IMR-90 (cell line): ENCODE results near the gene CHRNA5. TPM values are rescaled to one million over a fixed set of nuclear protein-coding genes. Genes with fewer than 3 reads are reported as not detected.

Experiments
- ATAC-seq: fragments of 200-7000 bp; cut with Tn5 transposase; 2 replicates; pipeline ENCODE4 v1.9.1; 2020; ENCODE audit warnings: low read depth, mild to moderate bottlenecking, moderate library complexity
- BruUV-seq: library from RNA; stranded (reverse); fragments of 400-500 nt; replicated peaks from 2 replicates; lab custom pipeline; 2021; lab: Mats Ljungman, UMichigan
- CTCF ChIA-PET: fragments of 300-600 bp; formaldehyde crosslinking; extraction: SDS; loops from one replicate; lab custom pipeline; 2021; ENCODE audit warnings: antibody characterized with exemption; lab: Yijun Ruan, JAX
- POLR2A ChIA-PET: fragments of 300-600 bp; sonication (Branson Sonifier 250); formaldehyde crosslinking; loops from one replicate; lab custom pipeline; 2022; ENCODE audit warnings: antibody characterized with exemption; ENCODE audit not compliant: unreplicated experiment; lab: Charles Lee
- DNase-seq: peaks from one replicate; pipeline ENCODE4 v3.0.0; 2013
- H2AFZ ChIP-seq: replicated peaks from 2 replicates; pipeline ENCODE3; 2013; ENCODE audit warnings: low read length, mild to moderate bottlenecking; ENCODE audit not compliant: poor library complexity
- H2AK5ac ChIP-seq: 2 replicates; pipeline ENCODE4 v1.6.1; 2013; ENCODE audit warnings: low read depth, low read length, inconsistent platforms
- H2AK9ac ChIP-seq: replicated peaks from 2 replicates; pipeline ENCODE3; 2013; ENCODE audit warnings: mild to moderate bottlenecking, low read depth, low read length, moderate library complexity; ENCODE audit not compliant: poor library complexity
- H2BK120ac ChIP-seq: 2 replicates; pipeline ENCODE4 v1.6.1; 2013; ENCODE audit warnings: low read depth, low read length, inconsistent platforms
- H2BK15ac ChIP-seq: 3 replicates; pipeline ENCODE4 v1.6.1; 2013; ENCODE audit warnings: low read depth, low read length, inconsistent platforms
- H2BK20ac ChIP-seq: 2 replicates; pipeline ENCODE4 v1.6.1; 2013; ENCODE audit warnings: low read depth, mild to moderate bottlenecking, inconsistent platforms, low read length, moderate library complexity
- H2BK5ac ChIP-seq: 2 replicates; pipeline ENCODE4 v1.6.1; 2013; ENCODE audit warnings: mild to moderate bottlenecking, low read depth, low read length, inconsistent platforms; ENCODE audit not compliant: poor library complexity, severe bottlenecking
- H3K14ac ChIP-seq: replicated peaks from 2 replicates; pipeline ENCODE4 v1.6.1; 2013; ENCODE audit warnings: low read depth, low read length, inconsistent platforms
- H3K18ac ChIP-seq: 2 replicates; pipeline ENCODE4 v1.6.1; 2013; ENCODE audit warnings: low read depth, low read length, control low read depth
- H3K23ac ChIP-seq: 2 replicates; pipeline ENCODE4 v1.6.1; 2013; ENCODE audit warnings: low read depth, low read length, inconsistent platforms
- H3K27ac ChIP-seq: 2 replicates; pipeline ENCODE4 v1.5.1; 2013; ENCODE audit warnings: mild to moderate bottlenecking, control low read depth, low read length; ENCODE audit not compliant: insufficient read depth
- H3K27me3 ChIP-seq: 2 replicates; pipeline ENCODE4 v1.6.1; 2013; ENCODE audit warnings: low read length; ENCODE audit not compliant: control insufficient read depth, insufficient read depth
- H3K36me3 ChIP-seq: 2 replicates; pipeline ENCODE4 v1.6.1; 2013; ENCODE audit warnings: low read length, mixed read lengths; ENCODE audit not compliant: control insufficient read depth, insufficient read depth
- H3K4ac ChIP-seq: 2 replicates; pipeline ENCODE4 v1.6.1; 2013; ENCODE audit warnings: low read depth, low read length, inconsistent platforms
- H3K4me1 ChIP-seq: 2 replicates; pipeline ENCODE4 v1.6.1; 2013; ENCODE audit warnings: low read length, mixed read lengths; ENCODE audit not compliant: control insufficient read depth, insufficient read depth
- H3K4me2 ChIP-seq: 2 replicates; pipeline ENCODE4 v1.6.1; 2013; ENCODE audit warnings: low read depth, mild to moderate bottlenecking, control low read depth, low read length, moderate library complexity
- H3K4me3 ChIP-seq: 2 replicates; pipeline ENCODE4 v1.5.1; 2013; ENCODE audit warnings: low read depth, mild to moderate bottlenecking, control low read depth, low read length, moderate library complexity; ENCODE audit not compliant: insufficient read depth
- H3K56ac ChIP-seq: 2 replicates; pipeline ENCODE4 v1.6.1; 2013; ENCODE audit warnings: low read length, inconsistent platforms; ENCODE audit not compliant: insufficient read depth; ENCODE audit errors: extremely low read depth
- H3K79me1 ChIP-seq, 2 experiments: 2 replicates each; pipeline ENCODE4 v1.6.1; 2013; ENCODE audit warnings: low read length in 2 of 2, inconsistent platforms in 1 of 2, low read depth in 1 of 2
- H3K9ac ChIP-seq: 2 replicates; pipeline ENCODE4 v1.6.1; 2013; ENCODE audit warnings: low read depth, low read length, control low read depth
- H3K9me1 ChIP-seq: 2 replicates; pipeline ENCODE4 v1.6.1; 2013; ENCODE audit warnings: low read length, inconsistent platforms; ENCODE audit not compliant: insufficient read depth
- H3K9me3 ChIP-seq: 2 replicates; pipeline ENCODE4 v1.6.1; 2013; ENCODE audit warnings: low read length; ENCODE audit not compliant: control insufficient read depth, insufficient read depth
- H4K20me1 ChIP-seq: 2 replicates; pipeline ENCODE4 v1.6.1; 2013; ENCODE audit warnings: low read length, inconsistent platforms; ENCODE audit not compliant: insufficient read depth
- H4K5ac ChIP-seq: 2 replicates; pipeline ENCODE4 v1.6.1; 2013; ENCODE audit warnings: mild to moderate bottlenecking, low read depth, low read length, control low read depth
- H4K8ac ChIP-seq, 2 experiments: 2 replicates each; pipeline ENCODE4 v1.6.1; 2013; ENCODE audit warnings: low read depth in 2 of 2, low read length in 2 of 2, control low read depth in 1 of 2, inconsistent platforms in 1 of 2
- H4K91ac ChIP-seq: 2 replicates; pipeline ENCODE4 v1.6.1; 2013; ENCODE audit warnings: low read depth, low read length, inconsistent platforms; ENCODE audit not compliant: insufficient read depth
- BHLHE40 ChIP-seq: fragments of 150-350 bp; IDR thresholded peaks from 2 replicates; pipeline ENCODE4 v1.6.1; 2016; ENCODE audit warnings: mild to moderate bottlenecking, low read depth, low read length
- CEBPB ChIP-seq: IDR thresholded peaks from 2 replicates; pipeline ENCODE4 v1.6.1; 2012; ENCODE audit warnings: low read depth, low read length, improper control_type of control experiment
- CHD1 ChIP-seq: IDR thresholded peaks from 2 replicates; pipeline ENCODE4 v1.6.1; 2012; ENCODE audit warnings: low read depth, low read length, improper control_type of control experiment
- CTCF ChIP-seq: conservative IDR thresholded peaks from 2 replicates; pipeline ENCODE4 v1.5.1; 2012; ENCODE audit warnings: mild to moderate bottlenecking, low read depth, low read length, improper control_type of control experiment
- ELK1 ChIP-seq: fragments of 150-350 bp; IDR thresholded peaks from 2 replicates; pipeline ENCODE4 v1.6.1; 2016; ENCODE audit warnings: low read depth, mild to moderate bottlenecking, low read length, moderate library complexity, borderline replicate concordance
- FOS ChIP-seq: fragments of 150-350 bp; IDR thresholded peaks from 2 replicates; pipeline ENCODE4 v1.6.1; 2016; ENCODE audit warnings: low read depth, low read length
- MAZ ChIP-seq: IDR thresholded peaks from 2 replicates; pipeline ENCODE4 v1.6.1; 2012; ENCODE audit warnings: low read depth, mild to moderate bottlenecking, low read length, improper control_type of control experiment, moderate library complexity, borderline replicate concordance
- MXI1 ChIP-seq: IDR thresholded peaks from 2 replicates; pipeline ENCODE4 v1.6.1; 2012; ENCODE audit warnings: low read depth, mild to moderate bottlenecking, low read length, moderate library complexity, borderline replicate concordance
- NFE2L2 ChIP-seq: fragments of 150-350 bp; IDR thresholded peaks from 2 replicates; pipeline ENCODE4 v1.6.1; 2016; ENCODE audit warnings: low read depth, mild to moderate bottlenecking, low read length
- POLR2A ChIP-seq: IDR thresholded peaks from 2 replicates; pipeline ENCODE4 v1.6.1; 2012; ENCODE audit warnings: mild to moderate bottlenecking, low read depth, low read length
- RAD21 ChIP-seq: IDR thresholded peaks from 2 replicates; pipeline ENCODE4 v1.6.1; 2012; ENCODE audit warnings: low read length, improper control_type of control experiment
- RCOR1 ChIP-seq: IDR thresholded peaks from 2 replicates; pipeline ENCODE4 v1.6.1; 2012; ENCODE audit warnings: mild to moderate bottlenecking, low read length, improper control_type of control experiment; ENCODE audit not compliant: insufficient replicate concordance
- RFX5 ChIP-seq: IDR thresholded peaks from 2 replicates; pipeline ENCODE4 v1.8.0; 2012; ENCODE audit warnings: low read depth, mild to moderate bottlenecking, low read length, moderate library complexity
- SMC3 ChIP-seq: fragments of 150-350 bp; IDR thresholded peaks from 2 replicates; pipeline ENCODE4 v1.6.1; 2016; ENCODE audit warnings: low read depth, mild to moderate bottlenecking, antibody characterized with exemption, low read length, moderate library complexity
- WGBS, 2 experiments: methylation state at CpG; one replicate each; pipeline versions ENCODE4 v1.1.5 to v1.1.7; 2013; ENCODE audit warnings: missing lambda C conversion rate in 2 of 2; ENCODE audit not compliant: insufficient read length in 1 of 2; ENCODE audit errors: extremely low coverage in 2 of 2; 5-methylcytosine and 5-hydroxymethylcytosine counted together
- dilution Hi-C: fragments of 300-500 bp; cut with HindIII; formaldehyde crosslinking; loops from one replicate; pipeline ENCODE4 v1.14.3; 2018; ENCODE audit warnings: low sequenced_read_pairs; ENCODE audit not compliant: unreplicated experiment
- in situ Hi-C: fragments of 300-500 bp; cut with MboI; formaldehyde crosslinking; loops from 3 replicates; pipeline ENCODE4 v1.14.3; 2019; ENCODE audit warnings: low sequenced_read_pairs, inconsistent platforms, mixed read lengths
- intact Hi-C: fragments of 100-400 bp; cut with micrococcal nuclease; formaldehyde crosslinking; loops from 2 replicates; pipeline ENCODE4 v1.10.0; 2022
- polyA plus RNA-seq, 3 experiments: library from polyadenylated mRNA; depleted of rRNA; stranded (reverse); fragments of >200 nt; gene quantifications; 2 replicates each; pipeline ENCODE4 v1.2.3, GENCODE V29; 2012; ENCODE audit warnings: low replicate concordance in 1 of 3
- total RNA-seq: library from RNA; depleted of rRNA; stranded (reverse); fragments of >200 nt; gene quantifications from 2 replicates; pipeline ENCODE4 v1.2.3, GENCODE V29; 2012
- TF ChIP-seq, protein P1 (sequence below): fragments of 150-350 bp; IDR thresholded peaks from 2 replicates; pipeline ENCODE4 v1.6.1; 2017; ENCODE audit warnings: mild to moderate bottlenecking, antibody characterized with exemption, low read length, low read depth

CHRNA5 gene
- total and polyA plus RNA-seq, 2 of the 4 experiments (the other 2 are of a cell fraction) = 0.54 to 0.94 TPM

GRCh38 chr15:78605201-78605600 lies 39.9 kb downstream of the CHRNA5 start:
- Histone ChIP-seq H4K91ac (no peak overlapping the region), H2BK20ac (no peak overlapping the region), H4K5ac (no peak overlapping the region), H4K8ac (no peak overlapping the region), H2BK5ac (no peak overlapping the region), H3K56ac (no peak overlapping the region), H3K4me3 (no peak overlapping the region), H3K9me3 (no peaks in the 10 kb centered on the region), H3K14ac (no peak overlapping the region), H2AK9ac (no peak overlapping the region), H3K4ac (no peak overlapping the region), H3K36me3 (no peaks in the 10 kb centered on the region), H3K27ac (no peak overlapping the region), H2AFZ (no peak overlapping the region), H3K79me1 (no peaks in the 10 kb centered on the region), H3K18ac (no peak overlapping the region), H2AK5ac (no peak overlapping the region), H2BK15ac (no peak overlapping the region), H3K23ac (no peak overlapping the region), H3K27me3 (peaks cover 4% of the 10 kb centered on the region; the same call in 1 of the 2 replicates), H3K9ac (no peak overlapping the region), H3K4me2 (no peak overlapping the region), H2BK120ac (no peak overlapping the region), H3K9me1 (no peaks in the 10 kb centered on the region), H3K4me1 (no peaks in the 10 kb centered on the region), H4K20me1 (no peaks in the 10 kb centered on the region)
- ChIA-PET POLR2A (no interaction called here), CTCF (no interaction called here)
- ATAC-seq (no peak), DNase-seq (no peak)
- intact Hi-C loops = no loop called here
- BruUV-seq = no TSS peak
- in situ Hi-C loops = no loop called here
- no peak for TF ChIP-seq RFX5
- TF ChIP-seq MAZ = no peak
- TF ChIP-seq RCOR1 = no peak
- no peak for TF ChIP-seq ELK1
- no peak for TF ChIP-seq CEBPB
- no peak for TF ChIP-seq RAD21
- TF ChIP-seq SMC3 = no peak
- no peak for TF ChIP-seq BHLHE40
- no peak for TF ChIP-seq CHD1
- no peak for TF ChIP-seq CTCF
- TF ChIP-seq POLR2A = no peak
- TF ChIP-seq MXI1 = no peak
- TF ChIP-seq FOS = no peak
- TF ChIP-seq, protein P1, sequence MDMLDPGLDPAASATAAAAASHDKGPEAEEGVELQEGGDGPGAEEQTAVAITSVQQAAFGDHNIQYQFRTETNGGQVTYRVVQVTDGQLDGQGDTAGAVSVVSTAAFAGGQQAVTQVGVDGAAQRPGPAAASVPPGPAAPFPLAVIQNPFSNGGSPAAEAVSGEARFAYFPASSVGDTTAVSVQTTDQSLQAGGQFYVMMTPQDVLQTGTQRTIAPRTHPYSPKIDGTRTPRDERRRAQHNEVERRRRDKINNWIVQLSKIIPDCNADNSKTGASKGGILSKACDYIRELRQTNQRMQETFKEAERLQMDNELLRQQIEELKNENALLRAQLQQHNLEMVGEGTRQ = no peak
- no peak for TF ChIP-seq NFE2L2
- dilution Hi-C loops = no loop called here
- no CpG with 5 or more reads among the region's 5 CpGs for WGBS, 2 experiments
